ENCODE results near the gene FAM13A. TPM values are rescaled to one million over a fixed set of nuclear protein-coding genes. Genes with fewer than 3 reads are reported as not detected.

Gene FAM13A
- total and polyA plus RNA-seq, 3 donors from 2014 or later: 30.7 to 123 (median 109) TPM

GRCh38 chr4:88846206-88846790 lies 210.7 kb downstream of the FAM13A start:
- intact Hi-C loops (cut with DNase I; ENCODE audit: low total_unique reads): no loop called here
- no peak overlapping the region for H3K27ac ChIP-seq
- H3K36me3 ChIP-seq (ENCODE audit: low read depth, missing control alignments): no peaks in the 10 kb centered on the region
- TF ChIP-seq CTCF (IDR thresholded peaks at IDR 0.05): no peak
- no peak for TF ChIP-seq POLR2A (IDR thresholded peaks at IDR 0.05)
- no peaks in the 10 kb centered on the region for H3K9me3 ChIP-seq
- 38 to 43% methylated on average over 4 of the region's 4 CpGs for WGBS, 2 donors
- H3K4me3 ChIP-seq: no peak overlapping the region
- no peak for DNase-seq
- no peaks in the 10 kb centered on the region for H3K27me3 ChIP-seq
- H3K4me1 ChIP-seq: no peaks in the 10 kb centered on the region

GRCh38 chr4:88843067-88843685 lies 213.8 kb downstream of the FAM13A start:
- H3K27me3 ChIP-seq: no peaks in the 10 kb centered on the region
- peak; percentile 47 for DNase-seq
- WGBS, 2 donors: 42 to 46% methylated on average over 8 of the region's 8 CpGs
- TF ChIP-seq CTCF (IDR thresholded peaks at IDR 0.05) (no peak), POLR2A (IDR thresholded peaks at IDR 0.05) (no peak)
- no peaks in the 10 kb centered on the region for H3K9me3 ChIP-seq
- no peaks in the 10 kb centered on the region for H3K4me1 ChIP-seq
- H3K27ac ChIP-seq: peak overlapping the region in 1 of 2 donors; percentile 47
- no peaks in the 10 kb centered on the region for H3K36me3 ChIP-seq (ENCODE audit: low read depth, missing control alignments)
- intact Hi-C loops (cut with DNase I; ENCODE audit: low total_unique reads): no loop called here
- H3K4me3 ChIP-seq: no peak overlapping the region

- no peaks in the 10 kb centered on the region for H3K27me3 ChIP-seq
- no peaks in the 10 kb centered on the region for H3K36me3 ChIP-seq (ENCODE audit: low read depth, missing control alignments)
- DNase-seq: no peak
- H3K27ac ChIP-seq: no peak overlapping the region
- H3K4me1 ChIP-seq: no peaks in the 10 kb centered on the region
- TF ChIP-seq CTCF (IDR thresholded peaks at IDR 0.05) (no peak), POLR2A (IDR thresholded peaks at IDR 0.05) (no peak)
- no peaks in the 10 kb centered on the region for H3K9me3 ChIP-seq
- WGBS, 2 donors: 90 to 93% methylated on average over 4 of the region's 4 CpGs
- intact Hi-C loops (cut with DNase I; ENCODE audit: low total_unique reads): no loop called here
- no peak overlapping the region for H3K4me3 ChIP-seq
These were observed 215.3 kb downstream of the FAM13A start for GRCh38 chr4:88841635-88842034.

- H3K27ac ChIP-seq: no peak overlapping the region
- no peaks in the 10 kb centered on the region for H3K27me3 ChIP-seq
- H3K9me3 ChIP-seq: no peaks in the 10 kb centered on the region
- DNase-seq: no peak
- no peaks in the 10 kb centered on the region for H3K36me3 ChIP-seq (ENCODE audit: low read depth, missing control alignments)
- no peak overlapping the region for H3K4me3 ChIP-seq
- intact Hi-C loops (cut with DNase I; ENCODE audit: low total_unique reads): no loop called here
- H3K4me1 ChIP-seq: no peaks in the 10 kb centered on the region
- no peak for TF ChIP-seq POLR2A (IDR thresholded peaks at IDR 0.05)
These were observed 220.8 kb downstream of the FAM13A start for GRCh38 chr4:88836216-88836615.

- intact Hi-C loops (cut with DNase I; ENCODE audit: low total_unique reads): no loop called here
- Histone ChIP-seq H3K27me3 (no peaks in the 10 kb centered on the region), H3K4me1 (no peaks in the 10 kb centered on the region), H3K4me3 (no peak overlapping the region), H3K36me3 (ENCODE audit: low read depth, missing control alignments) (no peaks in the 10 kb centered on the region), H3K27ac (peak overlapping the region in 1 of 2 donors; percentile 29), H3K9me3 (no peaks in the 10 kb centered on the region)
- no peak for TF ChIP-seq POLR2A (IDR thresholded peaks at IDR 0.05)
- no peak for TF ChIP-seq CTCF (IDR thresholded peaks at IDR 0.05)
- 35 to 44% methylated on average over 4 of the region's 4 CpGs for WGBS, 2 donors
- no peak for DNase-seq
These were observed 226.0 kb downstream of the FAM13A start for GRCh38 chr4:88831031-88831430.
